NCI-H345 (cell line): ENCODE measurements around the gene DLST.

Experiments used
- DNase-seq: peaks from one replicate; lab custom pipeline; 2025; lab: John Stamatoyannopoulos, UW

DLST gene

GRCh38 chr14:74881431-74882102, at the start of gene DLST:
Gene DLST, plus strand, starts transcription at chr14:74881916. Its CDS starts 38 bp downstream, at chr14:74881954.
- DNase-seq = peak; percentile 89

GRCh38 chr14:74832849-74833248, 48.9 kb upstream of the DLST start:
- DNase-seq = no peak

GRCh38 chr14:74834692-74835392, 46.9 kb upstream of the DLST start:
- DNase-seq = no peak

- no peak for DNase-seq
These were observed 46.0 kb upstream of the DLST start for GRCh38 chr14:74835645-74836250.

GRCh38 chr14:74836251-74836960, 45.3 kb upstream of the DLST start:
- DNase-seq = no peak

- no peak for DNase-seq
These were observed 43.5 kb upstream of the DLST start for GRCh38 chr14:74838166-74838565.

GRCh38 chr14:74840603-74841030, 41.1 kb upstream of the DLST start:
- DNase-seq = no peak

GRCh38 chr14:74841230-74842207, 40.2 kb upstream of the DLST start:
- no peak for DNase-seq

GRCh38 chr14:74843653-74844052, 38.1 kb upstream of the DLST start:
- no peak for DNase-seq

- DNase-seq = no peak
These were observed 35.5 kb upstream of the DLST start for GRCh38 chr14:74846168-74846567.

- no peak for DNase-seq
These were observed 34.6 kb upstream of the DLST start for GRCh38 chr14:74846968-74847665.

GRCh38 chr14:74848768-74849167, 32.9 kb upstream of the DLST start:
- DNase-seq = no peak

GRCh38 chr14:74852922-74853530, 28.7 kb upstream of the DLST start:
- no peak for DNase-seq

- no peak for DNase-seq
These were observed 28.1 kb upstream of the DLST start for GRCh38 chr14:74853581-74853980.

- no peak for DNase-seq
These were observed 26.7 kb upstream of the DLST start for GRCh38 chr14:74855021-74855420.

- DNase-seq = no peak
These were observed 25.8 kb upstream of the DLST start for GRCh38 chr14:74855945-74856344.

GRCh38 chr14:74856366-74856765, 25.4 kb upstream of the DLST start:
- DNase-seq = no peak

- no peak for DNase-seq
These were observed 23.7 kb upstream of the DLST start for GRCh38 chr14:74858022-74858421.

GRCh38 chr14:74859757-74860552, 21.8 kb upstream of the DLST start:
- DNase-seq = no peak
